ENCODE data around the gene PHLPP1.

The PHLPP1 gene

GRCh38 chr18:62856294-62856693, 141.0 kb downstream of the PHLPP1 start:
- DNase-seq: no peak

GRCh38 chr18:62857263-62857976, 142.1 kb downstream of the PHLPP1 start:
- DNase-seq: no peak

GRCh38 chr18:62860062-62860461, 144.7 kb downstream of the PHLPP1 start:
- DNase-seq: no peak

- DNase-seq: no peak
Observed at GRCh38 chr18:62862466-62862865, 147.1 kb downstream of the PHLPP1 start.

- DNase-seq: no peak
Observed at GRCh38 chr18:62863579-62864001, 148.2 kb downstream of the PHLPP1 start.

- no peak for DNase-seq
Observed at GRCh38 chr18:62865498-62865897, 150.2 kb downstream of the PHLPP1 start.

- DNase-seq: no peak
Observed at GRCh38 chr18:62867534-62867933, 152.2 kb downstream of the PHLPP1 start.

GRCh38 chr18:62868645-62869044, 153.3 kb downstream of the PHLPP1 start:
- no peak for DNase-seq

- DNase-seq: no peak
Observed at GRCh38 chr18:62870643-62871042, 155.3 kb downstream of the PHLPP1 start.

GRCh38 chr18:62875323-62875722, 160.0 kb downstream of the PHLPP1 start:
- no peak for DNase-seq

GRCh38 chr18:62876111-62876510, 160.8 kb downstream of the PHLPP1 start:
- DNase-seq: no peak

- DNase-seq: no peak
Observed at GRCh38 chr18:62876828-62877227, 161.5 kb downstream of the PHLPP1 start.

- DNase-seq: no peak
Observed at GRCh38 chr18:62877411-62878221, 162.3 kb downstream of the PHLPP1 start.

- DNase-seq: no peak
Observed at GRCh38 chr18:62878305-62878704, 163.0 kb downstream of the PHLPP1 start.

GRCh38 chr18:62880034-62880433, 164.7 kb downstream of the PHLPP1 start:
- no peak for DNase-seq

GRCh38 chr18:62880673-62881364, 165.5 kb downstream of the PHLPP1 start:
- no peak for DNase-seq

- DNase-seq: no peak
Observed at GRCh38 chr18:62881509-62882016, 166.2 kb downstream of the PHLPP1 start.

GRCh38 chr18:62883937-62884735, 168.8 kb downstream of the PHLPP1 start:
- no peak for DNase-seq

- no peak for DNase-seq
Observed at GRCh38 chr18:62885804-62886203, 170.5 kb downstream of the PHLPP1 start.

- DNase-seq: no peak
Observed at GRCh38 chr18:62894681-62895390, 179.5 kb downstream of the PHLPP1 start.

GRCh38 chr18:62897153-62897552, 181.8 kb downstream of the PHLPP1 start:
- no peak for DNase-seq

GRCh38 chr18:62898359-62898758, 183.0 kb downstream of the PHLPP1 start:
- no peak for DNase-seq
